PC-9 (cell line): ENCODE measurements around the gene FOXN3.

Experiments used
- CTCF ChIP-seq: fragments of 200-600 bp; sonication (generic); conservative IDR thresholded peaks from 2 replicates; pipeline ENCODE4 v1.6.1; 2017; ENCODE audit warnings: mixed run types, antibody characterized with exemption, mild to moderate bottlenecking, moderate library complexity
- EZH2 ChIP-seq: fragments of 200-600 bp; sonication (generic); IDR thresholded peaks from 2 replicates; pipeline ENCODE4 v1.8.0; 2017; ENCODE audit warnings: antibody characterized with exemption, low read depth

- no peak for TF ChIP-seq CTCF
- no peak for TF ChIP-seq EZH2
Observed at GRCh38 chr14:89406361-89406760, 10.7 kb downstream of the FOXN3 start.
